Measurements from ENCODE around the gene SMC3. TPM values are rescaled to one million over a fixed set of nuclear protein-coding genes. Genes with fewer than 3 reads are reported as not detected.

Gene SMC3
- total and polyA plus RNA-seq, 4 donors = 7.2 to 26.4 (median 18.1) TPM

- TF ChIP-seq ATF3 (IDR thresholded peaks at IDR 0.05) (no peak), TAF1 (conservative IDR thresholded peaks at IDR 0.05) (no peak), RXRA (IDR thresholded peaks at IDR 0.05) (no peak), REST (IDR thresholded peaks at IDR 0.05) (no peak), NR2F2 (IDR thresholded peaks at IDR 0.05) (no peak), ZBTB33 (IDR thresholded peaks at IDR 0.05) (no peak), SP1 (IDR thresholded peaks at IDR 0.05) (no peak), JUND (IDR thresholded peaks at IDR 0.05) (no peak), FOXA1 (IDR thresholded peaks at IDR 0.05) (no peak), GABPA (IDR thresholded peaks at IDR 0.05 in 1 of 2, conservative IDR thresholded peaks at IDR 0.05 in 1 of 2) (no peak)
- Histone ChIP-seq H3K27ac (ENCODE audit: low read depth in 1 of 2, low read length in 2 of 2) (no peak overlapping the region), H3K36me3 (ENCODE audit: control insufficient read depth in 4 of 4, insufficient read depth in 3 of 4, low read depth in 1 of 4, low read length in 3 of 4) (no peaks in the 10 kb centered on the region), H3K9ac (ENCODE audit: low read depth in 1 of 2, low read length in 2 of 2) (no peak overlapping the region), H3K4me3 (ENCODE audit: low read depth in 1 of 3, low read length in 3 of 3) (no peak overlapping the region), H3K27me3 (ENCODE audit: control insufficient read depth in 4 of 4, insufficient read depth in 4 of 4, low read length in 3 of 4) (no peaks in the 10 kb centered on the region), H3K4me1 (ENCODE audit: control insufficient read depth in 4 of 4, insufficient read depth in 4 of 4, low read length in 3 of 4) (no peaks in the 10 kb centered on the region), H3K9me3 (ENCODE audit: control insufficient read depth in 4 of 4, low read length in 3 of 4) (no peaks in the 10 kb centered on the region)
- no peak for DNase-seq (ENCODE audit: low spot score)
These were observed 64.4 kb downstream of the SMC3 start for GRCh38 chr10:110631934-110632333.

GRCh38 chr10:110632591-110633215 is 65.2 kb downstream of the SMC3 start:
- WGBS = 53% methylated on average over 1 of the region's 1 CpG
- no peaks in the 10 kb centered on the region for H3K36me3 ChIP-seq (ENCODE audit: control insufficient read depth in 4 of 4, insufficient read depth in 3 of 4, low read depth in 1 of 4, low read length in 3 of 4)
- no peaks in the 10 kb centered on the region for H3K4me1 ChIP-seq (ENCODE audit: control insufficient read depth in 4 of 4, insufficient read depth in 4 of 4, low read length in 3 of 4)
- H3K9me3 ChIP-seq (ENCODE audit: control insufficient read depth in 4 of 4, low read length in 3 of 4) = no peaks in the 10 kb centered on the region
- no peak overlapping the region for H3K4me3 ChIP-seq (ENCODE audit: low read depth in 1 of 3, low read length in 3 of 3)
- DNase-seq (ENCODE audit: low spot score) = no peak
- no peak overlapping the region for H3K27ac ChIP-seq (ENCODE audit: low read depth in 1 of 2, low read length in 2 of 2)
- no peaks in the 10 kb centered on the region for H3K27me3 ChIP-seq (ENCODE audit: control insufficient read depth in 4 of 4, insufficient read depth in 4 of 4, low read length in 3 of 4)
- TF ChIP-seq HNF4G (IDR thresholded peaks at IDR 0.05) = no peak
- TF ChIP-seq MAX (IDR thresholded peaks at IDR 0.05) = no peak
- no peak for TF ChIP-seq EGR1 (IDR thresholded peaks at IDR 0.05; ENCODE audit: low read depth in 2 of 2)
- no peak for TF ChIP-seq SP1 (IDR thresholded peaks at IDR 0.05)
- TF ChIP-seq HNF4A (conservative IDR thresholded peaks at IDR 0.05) = peak in 1 of 2 donors; percentile 24
- peak in 1 of 2 donors; percentile 26 for TF ChIP-seq RXRA (IDR thresholded peaks at IDR 0.05)
- no peak overlapping the region for H3K9ac ChIP-seq (ENCODE audit: low read depth in 1 of 2, low read length in 2 of 2)
